ENCODE measurements around the gene SETBP1.

SETBP1 gene

DNA sequence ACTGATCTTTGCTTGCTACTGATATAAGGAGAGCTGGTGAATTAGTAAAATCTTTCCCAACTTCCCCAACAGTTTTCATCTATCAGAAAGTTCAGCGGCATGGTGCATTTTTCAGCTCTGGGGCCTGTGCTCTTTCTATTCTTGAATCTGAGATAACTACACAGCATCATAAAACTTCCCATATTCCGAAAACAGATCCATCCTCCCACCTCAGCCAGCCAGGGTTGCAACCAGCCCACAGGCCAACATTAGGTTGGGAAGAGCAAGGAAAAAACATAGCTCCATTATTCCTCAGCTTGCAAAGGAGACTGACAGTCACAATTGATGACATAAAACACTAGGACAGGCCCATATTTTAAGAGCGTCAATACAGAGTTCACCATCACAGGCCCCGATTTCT is 297.2 kb downstream of the SETBP1 start:
- no peak for DNase-seq (ENCODE audit: low read depth)

DNA sequence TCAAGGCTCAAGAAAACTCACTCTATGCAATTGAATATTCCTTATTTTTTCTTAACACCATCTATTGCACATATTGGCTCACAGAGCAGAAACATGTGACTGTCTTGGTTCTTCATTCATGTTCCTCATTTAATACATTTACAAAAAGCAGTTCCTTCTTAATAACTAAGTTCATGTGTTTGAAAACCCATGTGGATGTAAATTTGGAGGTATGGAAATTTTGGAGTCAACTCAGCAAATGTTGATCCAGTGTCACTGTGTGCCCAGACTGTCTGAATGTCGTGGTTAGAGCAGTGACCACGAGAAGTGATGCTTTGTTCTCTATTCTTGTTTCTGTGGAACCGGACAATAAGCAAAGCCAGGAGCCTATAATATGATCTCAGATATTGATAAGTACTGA is 299.1 kb downstream of the SETBP1 start:
- DNase-seq (ENCODE audit: low read depth), result no peak

DNA sequence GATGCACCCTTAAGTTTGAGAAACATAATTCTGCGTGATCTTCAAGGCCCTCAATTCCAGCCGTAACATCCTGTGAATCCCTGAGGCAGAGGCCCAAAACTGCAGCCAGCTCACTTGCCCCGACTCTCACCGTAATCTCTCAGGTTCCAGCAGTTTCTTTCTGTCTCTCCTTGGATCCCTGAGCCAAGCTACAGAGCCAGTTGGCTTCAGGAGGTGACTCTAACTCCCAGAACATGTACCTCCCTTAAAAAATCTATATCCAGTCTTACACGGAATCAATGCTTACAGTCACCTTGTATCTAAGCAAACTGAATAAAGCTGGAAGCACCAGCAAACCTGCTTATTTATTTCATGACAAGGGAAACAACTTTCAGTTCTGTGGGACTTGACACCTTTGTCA is 300.4 kb downstream of the SETBP1 start:
- no peak for DNase-seq (ENCODE audit: low read depth)

DNA sequence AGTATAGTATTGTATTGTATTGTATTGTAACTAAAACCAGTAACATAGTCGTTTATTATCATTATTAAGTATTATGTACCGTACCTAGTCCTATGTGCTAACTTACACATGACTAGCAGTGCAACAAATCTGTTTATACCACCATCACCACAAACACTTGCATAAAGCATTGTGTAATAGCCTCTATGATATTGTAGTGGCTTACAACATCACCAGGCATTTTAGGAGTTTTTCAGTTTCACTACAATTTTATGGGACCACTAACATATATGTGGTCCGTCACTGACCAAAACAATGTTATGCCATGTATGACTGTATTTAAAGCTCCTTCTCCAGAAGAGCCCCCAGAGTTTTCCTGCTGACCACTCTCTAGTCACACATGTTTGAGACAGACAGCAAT is 306.2 kb downstream of the SETBP1 start:
- DNase-seq (ENCODE audit: low read depth), result no peak

DNA sequence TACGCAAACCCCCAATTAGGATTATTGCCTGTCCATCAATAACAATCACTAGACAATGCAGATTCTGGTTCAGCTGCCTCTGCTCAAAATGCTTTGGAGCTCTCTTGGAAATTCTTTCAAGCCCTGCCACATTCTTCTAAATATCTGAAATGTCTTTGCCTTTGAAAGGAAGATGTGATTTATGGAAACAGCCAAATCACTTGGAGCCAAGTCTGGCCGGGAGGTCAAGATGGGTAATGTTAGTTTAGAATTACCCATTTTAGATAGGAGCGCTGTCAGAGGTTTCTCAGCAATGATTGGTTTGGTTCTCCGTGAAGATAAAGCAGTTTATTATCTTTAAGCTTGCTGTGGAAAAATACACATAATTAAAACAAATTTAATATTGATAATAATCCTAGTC is 306.7 kb downstream of the SETBP1 start:
- DNase-seq (ENCODE audit: low read depth), result no peak

DNA sequence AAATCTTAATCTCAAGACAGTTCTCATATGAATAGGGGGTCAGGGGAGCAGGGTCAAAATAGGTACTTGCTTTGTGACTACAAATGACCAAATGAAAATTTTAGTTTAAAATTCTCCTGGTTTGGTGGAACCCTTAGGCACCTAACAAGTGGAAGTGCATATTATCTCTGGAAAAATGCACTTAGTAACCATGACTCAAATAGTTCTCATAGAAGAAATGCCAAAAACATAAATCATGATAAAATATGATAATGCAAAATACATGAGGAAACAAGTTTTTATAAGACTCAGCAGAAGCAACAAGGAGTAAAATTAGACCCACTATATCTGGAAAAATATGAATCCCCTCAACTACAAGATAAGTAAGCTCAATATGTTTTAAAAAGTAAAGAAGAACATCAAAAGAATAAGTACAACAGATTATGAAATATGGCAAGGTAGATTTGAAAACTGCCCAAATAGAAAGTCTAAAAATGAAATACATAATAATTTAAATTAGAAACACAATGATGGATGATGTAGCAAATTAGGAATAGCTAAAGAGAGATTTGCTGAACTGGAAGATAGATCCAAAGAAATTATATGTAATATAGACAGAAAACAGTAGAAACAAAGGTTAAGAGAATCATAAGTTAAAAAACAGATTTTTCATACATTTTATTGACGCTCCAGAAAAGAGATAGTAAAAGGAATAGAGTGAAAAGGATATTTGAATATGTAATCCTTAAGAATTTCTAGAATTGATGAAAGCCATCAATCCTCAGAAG is 308.3 kb downstream of the SETBP1 start:
- no peak for DNase-seq (ENCODE audit: low read depth)

DNA sequence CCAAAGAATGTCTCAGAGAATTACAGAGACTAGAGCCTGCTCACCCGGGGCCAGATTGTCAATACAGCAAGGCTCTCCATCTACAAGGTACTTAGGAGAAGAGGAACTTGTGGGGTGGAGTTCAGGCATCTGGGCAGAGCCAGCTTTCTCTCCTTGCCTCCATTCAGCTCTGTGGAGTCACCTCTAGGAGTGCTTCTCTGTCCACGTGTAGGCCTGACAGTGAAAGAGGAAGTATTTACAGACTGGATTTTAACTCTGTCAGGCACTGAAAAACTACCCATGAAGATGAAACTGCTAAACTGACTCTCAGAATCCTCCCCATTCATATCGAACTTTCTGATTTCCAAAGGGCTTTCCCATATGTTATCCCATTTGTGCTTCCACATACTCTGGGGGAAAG is 315.6 kb downstream of the SETBP1 start:
- no peak for DNase-seq (ENCODE audit: low read depth)

DNA sequence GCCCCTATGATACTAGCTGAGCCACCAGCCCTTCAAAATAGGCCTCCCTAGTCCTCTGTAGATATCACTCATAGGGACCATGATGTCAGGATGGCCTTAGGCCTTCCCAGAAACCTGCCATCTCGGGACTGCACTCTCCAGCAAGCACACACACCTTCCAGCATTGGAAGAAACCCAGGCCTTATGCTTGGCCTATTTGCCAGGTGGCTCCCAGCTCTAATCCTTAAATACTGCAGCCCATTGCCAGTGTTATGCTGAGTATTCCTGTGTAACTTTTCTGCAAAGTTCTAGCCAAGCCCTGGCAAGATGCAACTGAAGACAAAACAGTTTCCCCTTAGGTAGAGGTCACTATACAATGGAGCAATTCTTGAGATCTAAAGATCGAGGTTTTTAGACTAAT is 316.5 kb downstream of the SETBP1 start:
- DNase-seq (ENCODE audit: low read depth), result no peak

DNA sequence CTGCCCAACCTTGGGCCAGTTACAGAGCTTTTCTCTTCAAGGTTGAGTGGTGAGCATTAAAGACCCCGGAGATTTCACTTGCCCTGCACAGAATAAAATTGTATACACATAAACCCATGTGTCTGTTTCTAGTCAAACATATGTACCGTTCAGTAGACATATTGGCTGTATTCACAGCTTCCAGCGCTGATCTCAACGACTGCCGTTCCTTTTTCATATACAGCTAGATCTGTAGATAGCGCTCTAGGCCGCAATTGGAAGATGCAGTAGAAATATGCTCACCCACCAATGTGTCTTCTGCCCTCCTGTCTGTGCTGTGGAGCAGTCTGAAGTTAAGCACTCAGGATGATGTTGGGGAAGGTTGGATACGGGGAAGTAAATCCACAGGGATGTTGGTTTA is 317.7 kb downstream of the SETBP1 start:
- DNase-seq (ENCODE audit: low read depth), result no peak

DNA sequence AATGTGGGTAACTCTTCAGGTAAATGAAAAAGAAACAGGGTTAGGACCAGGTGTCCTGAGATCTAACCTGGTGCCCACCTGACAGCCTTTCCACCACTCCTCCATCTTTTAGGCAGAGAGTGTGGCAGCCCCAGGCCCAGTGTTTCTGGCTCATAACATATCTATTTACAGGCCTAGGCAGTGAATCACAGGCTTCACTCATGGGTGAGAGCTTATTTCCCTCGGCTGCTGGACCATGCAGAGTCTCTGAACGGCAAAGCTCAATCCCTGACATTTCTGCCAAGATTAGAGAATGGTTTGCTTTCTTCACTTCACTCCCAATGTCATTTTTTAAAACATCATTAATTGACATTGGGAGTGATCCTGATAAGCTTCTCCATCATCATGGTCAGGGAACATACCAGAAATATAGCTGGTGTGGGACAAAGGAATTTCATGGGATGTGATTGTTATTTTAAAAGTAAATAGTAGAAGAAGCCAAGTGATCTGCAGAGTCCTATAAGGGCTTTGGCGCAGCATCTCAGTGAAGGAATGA is 323.9 kb downstream of the SETBP1 start:
- no peak for DNase-seq (ENCODE audit: low read depth)

DNA sequence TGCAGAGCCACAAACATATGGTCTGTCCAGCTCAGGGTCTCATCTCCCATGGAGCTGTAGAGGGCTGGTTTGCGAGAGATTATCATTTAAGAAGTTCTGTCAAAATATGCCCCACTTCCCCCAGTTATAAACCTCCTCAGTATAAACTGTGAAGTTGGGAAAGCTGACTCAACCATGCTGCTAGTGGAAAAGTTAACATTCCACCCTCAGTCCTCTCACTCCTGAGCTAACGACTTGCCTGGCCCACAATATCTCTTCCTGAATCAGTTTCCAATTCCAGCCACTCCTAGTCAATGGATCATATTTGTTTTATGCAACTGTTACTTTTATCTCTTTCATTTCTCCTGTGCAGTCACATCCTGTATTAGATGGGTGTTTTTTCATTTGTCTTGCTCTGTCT is 326.2 kb downstream of the SETBP1 start:
- DNase-seq (ENCODE audit: low read depth), result no peak

DNA sequence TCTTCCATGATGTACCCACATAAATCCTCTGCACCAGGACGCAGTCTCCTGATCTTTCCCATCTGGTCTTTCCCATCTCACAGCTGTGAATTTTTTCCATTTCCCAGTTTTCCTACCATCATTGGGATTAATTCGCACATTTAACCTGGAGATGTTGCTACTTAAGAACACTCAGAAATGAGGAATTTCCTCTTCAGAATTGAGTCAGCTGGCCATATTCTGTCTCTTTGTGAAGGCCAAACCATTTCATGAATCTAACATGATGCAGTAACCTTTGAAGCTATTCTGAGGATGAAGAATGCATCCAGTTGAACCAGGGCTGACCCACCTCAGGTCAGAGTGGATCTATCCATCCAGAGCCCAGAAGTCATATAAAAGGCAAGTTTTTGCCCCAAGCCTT is 326.8 kb downstream of the SETBP1 start:
- DNase-seq (ENCODE audit: low read depth), result no peak

DNA sequence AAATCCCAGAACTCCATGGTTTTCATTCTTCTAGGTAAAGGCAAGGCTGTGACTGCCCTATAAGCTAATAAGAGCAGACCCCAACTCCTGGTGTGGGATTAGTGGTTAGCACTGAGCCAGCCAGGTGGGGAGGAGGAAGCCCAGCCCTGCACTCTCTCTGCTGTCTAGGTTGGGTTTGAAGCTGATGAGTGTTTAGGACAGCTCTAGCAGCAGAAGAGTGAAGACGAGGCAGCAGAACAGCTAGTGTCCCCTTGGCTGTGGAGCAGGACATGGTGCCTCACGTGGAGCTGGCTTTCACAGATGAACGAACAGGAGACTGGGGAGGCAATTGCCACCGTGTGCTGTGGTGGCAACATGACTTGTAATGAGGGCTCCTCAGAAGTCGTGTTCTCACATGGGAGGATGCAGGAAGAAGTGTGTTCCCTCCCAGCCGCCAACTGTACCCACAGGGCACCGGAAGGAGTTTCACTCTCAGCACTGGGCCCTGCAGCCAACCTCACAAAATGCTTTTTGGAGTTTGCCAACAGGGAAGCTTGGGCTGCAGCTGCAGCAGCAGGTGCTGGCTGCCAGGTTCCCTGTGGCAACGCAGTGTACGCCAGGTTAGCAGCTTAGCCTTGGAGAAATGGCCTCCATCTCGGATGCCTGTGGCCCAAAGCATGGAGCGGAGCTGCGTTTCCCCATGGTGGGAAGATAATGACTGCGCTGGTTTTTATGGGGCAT is 328.2 kb downstream of the SETBP1 start:
- no peak for DNase-seq (ENCODE audit: low read depth)

DNA sequence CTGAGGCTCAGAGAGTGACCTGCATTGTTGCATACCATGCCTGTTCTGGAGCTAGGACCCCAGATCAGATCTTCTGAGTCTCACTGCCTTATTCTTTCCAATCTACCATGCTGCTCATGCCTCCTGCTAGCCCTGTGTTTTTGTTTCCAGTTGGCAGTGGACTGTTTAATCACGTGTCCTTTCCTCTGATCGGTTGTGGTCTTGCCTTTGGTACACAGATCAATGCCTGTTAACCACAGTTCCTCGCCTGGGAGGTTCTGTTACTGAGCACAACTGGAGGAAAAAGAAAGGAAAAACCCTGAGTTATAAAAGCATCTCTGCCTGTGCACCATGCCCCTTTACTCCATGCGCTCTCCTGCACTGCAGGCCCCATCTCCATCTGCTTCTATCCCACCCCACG is 329.1 kb downstream of the SETBP1 start:
- DNase-seq (ENCODE audit: low read depth), result no peak

DNA sequence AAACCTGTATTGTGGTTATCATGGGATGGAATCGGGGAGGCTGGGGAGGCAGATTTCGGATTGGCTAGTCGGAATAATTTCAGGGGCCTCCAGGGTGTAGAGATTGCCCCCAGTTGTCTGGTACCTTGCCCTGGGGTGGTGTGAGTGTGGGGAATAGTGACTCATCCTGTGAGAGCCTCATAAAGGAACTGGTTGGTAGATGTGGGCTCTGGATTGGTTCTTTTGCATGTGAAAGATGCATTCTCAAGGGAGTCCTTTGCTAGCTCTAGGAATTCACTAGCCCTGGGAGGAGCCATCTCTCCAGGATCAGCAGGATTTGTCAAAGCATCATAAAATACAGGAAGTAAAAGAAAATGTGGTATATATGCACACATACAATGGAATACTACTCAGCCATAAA is 331.6 kb downstream of the SETBP1 start:
- DNase-seq (ENCODE audit: low read depth), result no peak

DNA sequence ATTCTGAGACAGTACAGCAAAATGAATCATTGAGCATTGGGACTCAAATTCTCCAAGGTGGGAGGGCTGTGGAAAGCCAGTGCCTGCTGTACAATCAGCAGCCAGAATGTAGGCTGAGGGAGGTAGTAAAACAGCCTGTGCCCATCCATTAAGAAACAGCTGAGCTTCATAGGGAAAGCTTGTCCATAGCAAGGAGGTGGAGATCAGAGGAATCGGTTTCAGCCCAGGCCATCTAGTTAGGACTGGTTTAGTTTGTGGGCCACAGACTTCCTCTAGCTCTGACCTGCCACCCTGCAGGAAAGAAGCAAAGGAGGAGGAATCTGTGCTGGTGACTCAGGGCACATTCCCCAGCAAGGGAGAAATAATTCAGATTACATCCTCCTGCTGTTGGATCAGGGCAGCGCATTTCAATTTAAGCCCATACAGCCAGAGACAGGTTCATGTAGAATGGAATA is 333.4 kb downstream of the SETBP1 start:
- no peak for DNase-seq (ENCODE audit: low read depth)

DNA sequence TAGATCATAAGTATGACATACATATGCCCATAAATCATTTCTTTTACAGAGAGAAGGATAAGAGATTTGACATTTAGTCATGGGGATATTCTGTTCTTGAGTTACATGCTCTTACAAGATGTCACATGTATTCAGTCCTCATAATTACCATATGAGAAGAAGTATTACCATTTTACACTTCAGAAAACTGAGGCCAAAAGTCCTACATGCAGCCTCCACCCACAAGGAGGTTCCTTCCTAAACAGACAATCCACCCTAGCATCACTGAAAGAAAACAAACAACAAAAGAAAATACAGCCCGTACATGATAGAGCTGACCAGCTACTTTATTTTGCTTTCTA is 335.1 kb downstream of the SETBP1 start:
- no peak for DNase-seq (ENCODE audit: low read depth)

DNA sequence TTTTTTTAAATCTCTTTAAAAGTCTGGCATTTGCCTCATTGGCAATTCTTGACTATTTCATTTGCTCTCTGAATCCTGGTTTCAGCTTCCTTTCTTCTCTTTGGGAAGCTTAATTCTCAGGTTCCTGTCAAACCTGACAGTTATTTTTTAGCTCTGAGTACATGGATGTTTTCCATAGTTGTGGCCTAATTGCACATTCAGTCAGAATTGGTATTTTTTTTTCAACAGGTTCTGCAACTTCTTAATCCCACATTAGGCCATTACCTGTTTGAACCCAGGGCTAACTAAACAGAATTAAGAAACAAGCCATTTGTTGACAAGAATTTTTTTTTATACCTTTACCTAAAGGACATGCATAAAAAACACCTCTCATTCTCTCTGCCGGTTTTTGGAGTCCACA is 338.8 kb downstream of the SETBP1 start:
- no peak for DNase-seq (ENCODE audit: low read depth)

DNA sequence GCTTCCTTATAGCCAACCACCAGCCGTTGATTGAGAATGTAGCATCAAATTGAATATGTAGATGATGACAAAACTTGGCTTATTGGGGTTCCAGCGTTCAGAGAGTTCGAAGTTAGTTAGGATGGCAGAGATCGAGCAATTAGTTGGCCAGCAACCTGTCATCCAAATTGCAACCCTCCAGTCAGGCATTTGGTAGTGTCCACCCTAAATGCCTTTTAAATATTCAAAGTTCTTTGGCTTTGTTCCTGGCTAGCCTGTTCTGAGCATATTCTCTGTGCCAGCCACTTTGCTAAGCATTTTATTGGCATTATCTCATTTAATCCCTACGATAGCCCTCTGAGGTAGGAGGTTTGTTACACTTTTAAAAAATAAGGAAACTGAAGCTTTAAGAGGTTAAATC is 342.8 kb downstream of the SETBP1 start:
- no peak for DNase-seq (ENCODE audit: low read depth)

DNA sequence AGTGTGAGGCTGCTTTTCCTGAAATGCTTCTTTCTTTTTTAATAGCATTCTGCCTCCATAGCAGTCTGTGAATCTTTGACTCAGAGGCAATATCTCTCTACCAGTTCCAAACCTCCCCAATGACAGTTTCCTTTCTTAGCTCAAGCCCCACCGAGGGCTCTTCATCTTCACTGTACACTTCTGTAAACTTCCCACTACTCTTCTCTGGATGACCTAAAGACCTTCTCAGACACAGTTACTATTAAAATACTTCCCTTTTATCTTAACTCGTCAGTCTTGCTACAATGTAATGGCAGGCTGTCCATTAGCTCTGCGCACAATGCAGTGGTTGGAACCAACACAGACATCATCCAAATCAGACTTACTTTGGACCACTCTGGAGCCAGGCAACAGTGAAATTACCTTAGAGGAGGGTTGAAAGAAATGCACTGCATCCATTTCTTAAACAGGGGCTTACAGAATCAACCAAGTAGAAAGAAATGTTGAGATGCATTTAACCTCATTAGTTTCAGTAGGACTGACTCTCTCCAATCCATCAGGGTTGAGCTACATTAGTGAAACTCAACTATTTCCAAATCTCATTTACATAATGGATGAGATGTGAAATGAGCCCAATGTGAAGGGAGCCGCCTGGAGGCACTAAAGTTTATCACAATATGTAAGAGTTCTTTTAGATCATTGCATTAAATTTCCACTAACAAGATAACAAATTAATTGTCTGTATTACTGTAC is 343.8 kb downstream of the SETBP1 start:
- no peak for DNase-seq (ENCODE audit: low read depth)

DNA sequence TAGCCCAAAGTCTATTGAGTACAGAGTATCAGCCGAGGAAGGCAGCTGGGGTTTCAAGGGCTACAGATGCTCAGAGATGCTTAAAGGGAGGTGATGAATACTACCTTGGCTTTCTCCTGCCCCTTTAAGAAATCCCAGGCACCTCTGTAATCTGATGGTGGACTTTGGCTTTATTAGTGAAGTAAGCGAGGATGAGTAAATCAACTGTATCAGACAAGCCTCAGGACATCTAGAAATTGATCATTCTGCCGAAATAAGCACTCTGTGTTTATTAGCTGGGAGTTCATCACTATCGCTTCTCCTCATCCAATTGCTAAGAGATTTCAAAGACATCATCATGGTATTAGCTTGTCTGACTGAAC is 344.4 kb downstream of the SETBP1 start:
- DNase-seq (ENCODE audit: low read depth), result no peak

DNA sequence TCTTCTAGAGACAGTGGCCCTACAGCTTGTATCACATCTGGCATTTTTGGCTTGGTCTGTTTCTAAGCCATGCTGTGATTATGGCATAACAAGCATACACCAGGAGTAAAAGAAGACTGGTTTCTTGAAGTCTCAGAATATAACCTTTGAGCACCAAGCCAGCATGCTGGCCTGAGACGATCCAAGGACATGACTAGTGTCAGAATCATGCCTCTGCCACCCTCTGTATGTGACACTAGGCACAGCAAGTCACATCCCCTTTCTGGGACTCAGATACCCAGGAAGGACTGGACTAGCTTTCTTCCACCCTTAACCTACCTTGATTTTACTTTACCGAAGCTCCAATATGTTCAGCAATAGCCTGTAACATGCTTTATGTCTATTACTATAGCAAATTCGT is 345.5 kb downstream of the SETBP1 start:
- no peak for DNase-seq (ENCODE audit: low read depth)

DNA sequence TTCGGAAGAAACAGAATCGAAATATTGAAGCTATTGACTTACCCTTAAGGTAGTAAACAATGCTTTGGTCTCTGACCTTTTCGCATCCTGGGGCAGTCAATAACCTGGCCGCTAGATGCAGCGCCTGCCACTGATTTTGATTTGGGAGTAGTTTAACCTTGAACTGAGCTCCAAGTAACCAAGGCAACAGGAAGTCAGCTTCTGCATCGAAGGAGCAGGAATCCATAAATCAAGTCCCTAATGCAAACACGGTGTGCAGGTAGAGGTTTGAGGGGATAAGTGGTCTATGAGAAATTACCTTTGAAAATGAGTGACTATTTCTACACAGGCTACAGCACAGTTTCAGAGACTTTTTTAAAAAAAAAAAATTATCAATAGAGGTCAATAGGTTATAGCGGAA is 353.5 kb downstream of the SETBP1 start:
- no peak for DNase-seq (ENCODE audit: low read depth)

Data from stimulated activated CD8-positive, alpha-beta memory T cell treated with anti-CD3 and anti-CD28 coated beads, Interleukin-4, amount 100 ng/mL, for 24 hours (primary cell).